OCI-LY1 (cell line): ENCODE results near the gene FAM9B.

ENCODE experiments used
- EZH2 ChIP-seq: fragments of 200-600 bp; sonication (generic), shearing (Covaris generic); IDR thresholded peaks from 2 replicates; pipeline ENCODE4 v1.8.0; 2017; ENCODE audit warnings: borderline replicate concordance, mixed run types, mild to moderate bottlenecking, antibody characterized with exemption, low read length, moderate library complexity, mixed read lengths
- TF ChIP-seq, protein P1 (sequence below): fragments of 200-600 bp; sonication (generic), shearing (Covaris generic); IDR thresholded peaks from 2 replicates; pipeline ENCODE4 v1.5.1; 2017; ENCODE audit warnings: mild to moderate bottlenecking, antibody characterized with exemption, low read length, moderate library complexity, mixed read lengths

DNA sequence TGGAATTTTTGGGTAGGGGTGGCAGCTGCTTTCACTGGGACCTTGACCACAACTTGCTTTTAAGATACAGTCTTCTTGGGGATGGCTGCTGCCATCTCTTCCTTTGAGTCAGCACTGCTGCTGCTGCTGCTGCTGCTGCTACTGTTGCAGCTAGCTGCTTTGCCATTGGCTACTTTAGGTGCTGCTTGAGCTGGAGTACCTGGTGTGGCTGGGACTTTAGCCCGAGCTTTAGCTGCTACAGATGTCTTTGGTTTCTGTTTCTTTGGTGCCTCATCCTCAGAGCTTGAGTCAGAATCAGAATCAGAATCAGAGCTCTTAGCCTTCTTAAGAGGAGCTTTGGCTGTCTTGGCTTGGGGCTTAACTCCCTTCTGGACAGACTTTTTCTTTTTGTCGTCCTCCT, 52.2 kb downstream of the FAM9B start:
- TF ChIP-seq, protein P1, sequence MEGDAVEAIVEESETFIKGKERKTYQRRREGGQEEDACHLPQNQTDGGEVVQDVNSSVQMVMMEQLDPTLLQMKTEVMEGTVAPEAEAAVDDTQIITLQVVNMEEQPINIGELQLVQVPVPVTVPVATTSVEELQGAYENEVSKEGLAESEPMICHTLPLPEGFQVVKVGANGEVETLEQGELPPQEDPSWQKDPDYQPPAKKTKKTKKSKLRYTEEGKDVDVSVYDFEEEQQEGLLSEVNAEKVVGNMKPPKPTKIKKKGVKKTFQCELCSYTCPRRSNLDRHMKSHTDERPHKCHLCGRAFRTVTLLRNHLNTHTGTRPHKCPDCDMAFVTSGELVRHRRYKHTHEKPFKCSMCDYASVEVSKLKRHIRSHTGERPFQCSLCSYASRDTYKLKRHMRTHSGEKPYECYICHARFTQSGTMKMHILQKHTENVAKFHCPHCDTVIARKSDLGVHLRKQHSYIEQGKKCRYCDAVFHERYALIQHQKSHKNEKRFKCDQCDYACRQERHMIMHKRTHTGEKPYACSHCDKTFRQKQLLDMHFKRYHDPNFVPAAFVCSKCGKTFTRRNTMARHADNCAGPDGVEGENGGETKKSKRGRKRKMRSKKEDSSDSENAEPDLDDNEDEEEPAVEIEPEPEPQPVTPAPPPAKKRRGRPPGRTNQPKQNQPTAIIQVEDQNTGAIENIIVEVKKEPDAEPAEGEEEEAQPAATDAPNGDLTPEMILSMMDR, result no peak
- no peak for TF ChIP-seq EZH2
